ENCODE results near the gene DAPK1.

Gene DAPK1

DNA sequence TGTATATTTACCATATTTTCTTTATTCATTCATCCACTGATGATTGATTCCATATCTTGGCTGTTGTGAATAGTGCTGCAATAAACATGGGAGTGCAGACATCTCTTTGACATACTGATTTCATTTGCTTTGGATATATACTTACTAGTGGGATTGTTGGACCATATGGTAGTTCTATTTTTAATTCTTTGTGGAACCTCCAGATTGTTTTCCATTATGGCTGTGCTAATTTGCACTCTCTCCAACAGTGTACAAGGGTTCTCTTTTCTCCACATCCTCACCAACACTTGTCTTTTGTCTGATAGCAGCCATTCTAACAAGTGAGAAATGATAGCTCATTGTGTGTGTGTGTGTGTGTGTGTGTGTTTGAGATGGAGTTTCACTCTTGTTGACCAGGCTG lies 86.7 kb downstream of the DAPK1 start:
- Histone ChIP-seq H4K20me1 (ENCODE audit: insufficient read depth, low read length) (no peaks in the 10 kb centered on the region), H3K27ac (ENCODE audit: low read length) (no peak overlapping the region), H3K27me3 (ENCODE audit: low read depth, low read length) (no peaks in the 10 kb centered on the region), H3K4me3 (ENCODE audit: low read length) (no peak overlapping the region), H3K79me2 (ENCODE audit: low read length) (no peaks in the 10 kb centered on the region), H3K4me2 (ENCODE audit: low read length) (no peak overlapping the region), H2AFZ (ENCODE audit: low read depth, low read length) (no peak overlapping the region), H3K9ac (ENCODE audit: low read length) (no peak overlapping the region), H3K9me3 (ENCODE audit: insufficient read depth, low read length) (no peaks in the 10 kb centered on the region), H3K36me3 (replicated peaks; ENCODE audit: low read depth, low read length) (no peaks in the 10 kb centered on the region), H3K4me1 (ENCODE audit: low read length) (no peaks in the 10 kb centered on the region)
- no peak for TF ChIP-seq EZH2phosphoT487 (IDR thresholded peaks at IDR 0.05; ENCODE audit: low read depth)
- TF ChIP-seq, protein P1, sequence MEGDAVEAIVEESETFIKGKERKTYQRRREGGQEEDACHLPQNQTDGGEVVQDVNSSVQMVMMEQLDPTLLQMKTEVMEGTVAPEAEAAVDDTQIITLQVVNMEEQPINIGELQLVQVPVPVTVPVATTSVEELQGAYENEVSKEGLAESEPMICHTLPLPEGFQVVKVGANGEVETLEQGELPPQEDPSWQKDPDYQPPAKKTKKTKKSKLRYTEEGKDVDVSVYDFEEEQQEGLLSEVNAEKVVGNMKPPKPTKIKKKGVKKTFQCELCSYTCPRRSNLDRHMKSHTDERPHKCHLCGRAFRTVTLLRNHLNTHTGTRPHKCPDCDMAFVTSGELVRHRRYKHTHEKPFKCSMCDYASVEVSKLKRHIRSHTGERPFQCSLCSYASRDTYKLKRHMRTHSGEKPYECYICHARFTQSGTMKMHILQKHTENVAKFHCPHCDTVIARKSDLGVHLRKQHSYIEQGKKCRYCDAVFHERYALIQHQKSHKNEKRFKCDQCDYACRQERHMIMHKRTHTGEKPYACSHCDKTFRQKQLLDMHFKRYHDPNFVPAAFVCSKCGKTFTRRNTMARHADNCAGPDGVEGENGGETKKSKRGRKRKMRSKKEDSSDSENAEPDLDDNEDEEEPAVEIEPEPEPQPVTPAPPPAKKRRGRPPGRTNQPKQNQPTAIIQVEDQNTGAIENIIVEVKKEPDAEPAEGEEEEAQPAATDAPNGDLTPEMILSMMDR (IDR thresholded peaks at IDR 0.05; ENCODE audit: low read depth, low read length), result no peak

DNA sequence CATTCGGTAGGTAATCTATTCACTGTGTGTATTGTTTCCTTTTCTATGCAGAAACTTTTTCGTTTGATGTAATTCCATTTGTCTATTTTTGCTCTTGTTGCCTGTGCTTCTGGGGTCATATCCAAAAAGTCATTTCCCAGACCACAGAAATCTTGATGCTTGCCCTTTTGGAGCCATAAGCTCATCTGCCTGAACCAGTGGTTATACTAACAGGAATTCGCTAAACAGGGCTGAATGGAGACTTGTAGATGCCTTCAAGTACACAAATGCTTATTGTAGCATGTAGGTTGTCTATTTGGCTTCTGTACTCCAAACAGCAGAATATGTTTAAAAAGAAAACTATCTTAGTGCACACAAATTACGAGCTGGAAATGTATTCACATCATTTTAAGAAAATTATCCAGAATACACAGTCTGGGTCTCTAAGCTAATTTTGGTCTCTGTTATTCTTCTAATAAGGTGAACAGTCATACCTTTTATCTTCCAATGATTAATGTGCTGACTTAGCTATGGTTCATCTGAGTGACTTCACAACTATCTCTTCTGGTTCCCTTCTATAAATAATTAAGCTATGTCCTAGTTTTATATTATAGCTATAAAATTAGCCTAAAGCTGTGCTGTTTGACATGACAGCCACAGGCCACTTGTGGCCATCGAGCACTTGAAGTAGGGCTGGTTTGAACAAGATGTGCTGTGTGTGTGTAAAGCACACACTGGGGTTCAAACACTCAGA lies 87.6 kb downstream of the DAPK1 start:
- Histone ChIP-seq H3K27ac (ENCODE audit: low read length) (no peak overlapping the region), H2AFZ (ENCODE audit: low read depth, low read length) (no peak overlapping the region), H3K79me2 (ENCODE audit: low read length) (no peaks in the 10 kb centered on the region), H3K4me2 (ENCODE audit: low read length) (no peak overlapping the region), H3K9me3 (ENCODE audit: insufficient read depth, low read length) (no peaks in the 10 kb centered on the region), H3K4me3 (ENCODE audit: low read length) (no peak overlapping the region), H3K9ac (ENCODE audit: low read length) (no peak overlapping the region), H3K36me3 (replicated peaks; ENCODE audit: low read depth, low read length) (no peaks in the 10 kb centered on the region), H4K20me1 (ENCODE audit: insufficient read depth, low read length) (no peaks in the 10 kb centered on the region), H3K27me3 (ENCODE audit: low read depth, low read length) (no peaks in the 10 kb centered on the region), H3K4me1 (ENCODE audit: low read length) (no peaks in the 10 kb centered on the region)
- no peak for TF ChIP-seq EZH2phosphoT487 (IDR thresholded peaks at IDR 0.05; ENCODE audit: low read depth)

- no peak for TF ChIP-seq EZH2phosphoT487 (IDR thresholded peaks at IDR 0.05; ENCODE audit: low read depth)
- TF ChIP-seq, protein P1 (IDR thresholded peaks at IDR 0.05; ENCODE audit: low read depth, low read length), result no peak
- no peak overlapping the region for H3K4me2 ChIP-seq (ENCODE audit: low read length)
- no peaks in the 10 kb centered on the region for H3K4me1 ChIP-seq (ENCODE audit: low read length)
- H3K79me2 ChIP-seq (ENCODE audit: low read length), result no peaks in the 10 kb centered on the region
- H3K27me3 ChIP-seq (ENCODE audit: low read depth, low read length), result no peaks in the 10 kb centered on the region
- no peak overlapping the region for H3K27ac ChIP-seq (ENCODE audit: low read length)
- no peak overlapping the region for H2AFZ ChIP-seq (ENCODE audit: low read depth, low read length)
- H3K4me3 ChIP-seq (ENCODE audit: low read length), result no peak overlapping the region
- H4K20me1 ChIP-seq (ENCODE audit: insufficient read depth, low read length), result no peaks in the 10 kb centered on the region
- H3K9me3 ChIP-seq (ENCODE audit: insufficient read depth, low read length), result no peaks in the 10 kb centered on the region
- no peak overlapping the region for H3K9ac ChIP-seq (ENCODE audit: low read length)
- no peaks in the 10 kb centered on the region for H3K36me3 ChIP-seq (replicated peaks; ENCODE audit: low read depth, low read length)
Observed at GRCh38 chr9:87586731-87587355, 89.2 kb downstream of the DAPK1 start.

DNA sequence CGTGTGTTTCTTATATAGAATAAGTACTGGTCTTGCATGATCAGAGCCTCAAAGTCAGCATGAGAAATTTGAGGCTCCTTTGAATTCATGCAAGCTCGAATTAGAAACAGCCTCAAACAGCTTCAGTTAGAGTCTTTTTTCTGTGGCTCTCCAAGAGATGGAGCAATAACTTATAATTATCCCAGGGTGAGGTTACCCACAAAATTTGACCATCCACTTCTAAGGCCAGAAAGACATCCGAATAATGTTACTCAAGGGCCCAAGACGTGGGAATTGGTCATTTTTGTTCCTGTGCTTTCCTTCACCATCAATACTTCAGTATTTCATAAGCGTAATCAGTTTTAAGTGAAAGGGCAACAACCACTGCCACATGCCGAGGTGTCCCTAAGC lies 89.7 kb downstream of the DAPK1 start:
- Histone ChIP-seq H2AFZ (ENCODE audit: low read depth, low read length) (no peak overlapping the region), H3K27ac (ENCODE audit: low read length) (no peak overlapping the region), H3K4me1 (ENCODE audit: low read length) (no peaks in the 10 kb centered on the region), H3K36me3 (replicated peaks; ENCODE audit: low read depth, low read length) (no peaks in the 10 kb centered on the region), H3K79me2 (ENCODE audit: low read length) (no peaks in the 10 kb centered on the region), H3K4me3 (ENCODE audit: low read length) (no peak overlapping the region), H3K27me3 (ENCODE audit: low read depth, low read length) (no peaks in the 10 kb centered on the region), H3K4me2 (ENCODE audit: low read length) (no peak overlapping the region), H4K20me1 (ENCODE audit: insufficient read depth, low read length) (no peaks in the 10 kb centered on the region), H3K9ac (ENCODE audit: low read length) (no peak overlapping the region), H3K9me3 (ENCODE audit: insufficient read depth, low read length) (no peaks in the 10 kb centered on the region)
- TF ChIP-seq EZH2phosphoT487 (IDR thresholded peaks at IDR 0.05; ENCODE audit: low read depth), result no peak
- TF ChIP-seq, protein P1 (IDR thresholded peaks at IDR 0.05; ENCODE audit: low read depth, low read length), result no peak
